Right lobe of liver (tissue), 4 donors: Measurements from ENCODE around the gene CDH13.

Experiments
- POLR2A ChIP-seq: fragments of 450-650 bp; IDR thresholded peaks from one replicate; pipeline ENCODE4 v1.6.1; 2017; ENCODE audit warnings: antibody characterized with exemption, mild to moderate bottlenecking
- TF ChIP-seq, protein P1 (sequence below), 4 donors: fragments of 200-600 bp in 3 of 4; fragments of 450-650 bp in 1 of 4; IDR thresholded peaks; one replicate each; pipeline versions ENCODE4 v1.5.1 to v1.8.0; 2016 to 2022; ENCODE audit warnings: antibody characterized with exemption in 4 of 4, mild to moderate bottlenecking in 2 of 4
- donor health status: DM: no; HTN: no; CAD: no.
- donor health status: DM: no; HTN: no; CAD: no.
- donor health status: DM: no; HTN: yes; CAD: no.

DNA sequence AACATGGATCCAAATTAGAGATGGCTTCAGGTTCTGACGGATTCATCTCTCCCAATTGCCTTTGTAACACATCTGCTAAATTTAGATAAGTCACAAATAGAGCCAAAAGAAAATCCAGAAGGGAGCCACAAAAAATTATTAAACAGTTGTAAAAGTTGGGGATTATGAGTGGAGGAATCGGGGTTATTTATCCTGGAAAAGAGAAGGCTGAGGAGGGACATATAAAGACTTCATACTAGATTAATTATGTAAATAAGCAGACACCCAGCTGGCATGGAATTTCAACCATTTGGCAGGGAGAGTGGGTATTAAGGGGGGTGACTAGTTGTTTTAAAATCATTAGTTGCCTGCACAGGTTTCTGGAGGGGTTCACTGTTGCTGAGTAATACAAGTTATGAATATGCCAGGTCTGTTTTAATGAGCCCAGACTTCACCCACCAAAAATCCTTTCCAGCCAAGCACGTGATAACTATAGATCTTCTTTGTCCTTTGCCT is 89.6 kb downstream of the CDH13 start:
- TF ChIP-seq, protein P1, sequence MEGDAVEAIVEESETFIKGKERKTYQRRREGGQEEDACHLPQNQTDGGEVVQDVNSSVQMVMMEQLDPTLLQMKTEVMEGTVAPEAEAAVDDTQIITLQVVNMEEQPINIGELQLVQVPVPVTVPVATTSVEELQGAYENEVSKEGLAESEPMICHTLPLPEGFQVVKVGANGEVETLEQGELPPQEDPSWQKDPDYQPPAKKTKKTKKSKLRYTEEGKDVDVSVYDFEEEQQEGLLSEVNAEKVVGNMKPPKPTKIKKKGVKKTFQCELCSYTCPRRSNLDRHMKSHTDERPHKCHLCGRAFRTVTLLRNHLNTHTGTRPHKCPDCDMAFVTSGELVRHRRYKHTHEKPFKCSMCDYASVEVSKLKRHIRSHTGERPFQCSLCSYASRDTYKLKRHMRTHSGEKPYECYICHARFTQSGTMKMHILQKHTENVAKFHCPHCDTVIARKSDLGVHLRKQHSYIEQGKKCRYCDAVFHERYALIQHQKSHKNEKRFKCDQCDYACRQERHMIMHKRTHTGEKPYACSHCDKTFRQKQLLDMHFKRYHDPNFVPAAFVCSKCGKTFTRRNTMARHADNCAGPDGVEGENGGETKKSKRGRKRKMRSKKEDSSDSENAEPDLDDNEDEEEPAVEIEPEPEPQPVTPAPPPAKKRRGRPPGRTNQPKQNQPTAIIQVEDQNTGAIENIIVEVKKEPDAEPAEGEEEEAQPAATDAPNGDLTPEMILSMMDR (IDR thresholded peaks at IDR 0.05): no peak
- no peak for TF ChIP-seq POLR2A
